Mononuclear cell (primary cell): Measurements from ENCODE around the gene MAT2B. TPM values are rescaled to one million over a fixed set of nuclear protein-coding genes. Genes with fewer than 3 reads are reported as not detected.

ENCODE experiments used
- H3K27me3 ChIP-seq: 2 replicates; pipeline ENCODE4 v1.6.0; 2011; ENCODE audit warnings: low read length, control low read depth; ENCODE audit not compliant: insufficient read depth
- H3K4me1 ChIP-seq: 2 replicates; pipeline ENCODE4 v1.5.1; 2011; ENCODE audit warnings: mild to moderate bottlenecking, low read length, control low read depth; ENCODE audit not compliant: insufficient read depth
- H3K4me3 ChIP-seq: 2 replicates; pipeline ENCODE4 v1.5.1; 2011; ENCODE audit warnings: mild to moderate bottlenecking, low read length, moderate library complexity
- H3K9me3 ChIP-seq: 2 replicates; pipeline ENCODE4 v1.5.1; 2011; ENCODE audit warnings: low read depth, mild to moderate bottlenecking, control low read depth, low read length
- total RNA-seq: library from RNA; depleted of rRNA; stranded (reverse); fragments of >200 nt; gene quantifications from one replicate; pipeline ENCODE4 v1.2.3, GENCODE V29; 2012

The MAT2B gene
- total RNA-seq, 1 donor: 35.8 TPM

GRCh38 chr5:163563112-163563511 lies 57.7 kb downstream of the MAT2B start:
- Histone ChIP-seq H3K27me3 (peaks cover 40% of the 10 kb centered on the region), H3K4me1 (peaks cover 14% of the 10 kb centered on the region), H3K9me3 (no peaks in the 10 kb centered on the region), H3K4me3 (no peak overlapping the region)

GRCh38 chr5:163563880-163564279 lies 58.5 kb downstream of the MAT2B start:
- H3K4me1 ChIP-seq: peaks cover 14% of the 10 kb centered on the region
- no peaks in the 10 kb centered on the region for H3K9me3 ChIP-seq
- H3K27me3 ChIP-seq: peaks cover 44% of the 10 kb centered on the region
- no peak overlapping the region for H3K4me3 ChIP-seq

- peaks cover 44% of the 10 kb centered on the region for H3K27me3 ChIP-seq
- no peaks in the 10 kb centered on the region for H3K9me3 ChIP-seq
- H3K4me3 ChIP-seq: no peak overlapping the region
- peaks cover 14% of the 10 kb centered on the region for H3K4me1 ChIP-seq
Measured at GRCh38 chr5:163564321-163564938, 59.0 kb downstream of the MAT2B start.

GRCh38 chr5:163565492-163565891 lies 60.1 kb downstream of the MAT2B start:
- Histone ChIP-seq H3K4me1 (peaks cover 14% of the 10 kb centered on the region), H3K9me3 (no peaks in the 10 kb centered on the region), H3K4me3 (no peak overlapping the region), H3K27me3 (peaks cover 44% of the 10 kb centered on the region)

GRCh38 chr5:163565931-163566608 lies 60.7 kb downstream of the MAT2B start:
- Histone ChIP-seq H3K4me3 (no peak overlapping the region), H3K27me3 (peaks cover 44% of the 10 kb centered on the region), H3K4me1 (peaks cover 14% of the 10 kb centered on the region), H3K9me3 (no peaks in the 10 kb centered on the region)

GRCh38 chr5:163566678-163567077 lies 61.3 kb downstream of the MAT2B start:
- Histone ChIP-seq H3K27me3 (peaks cover 44% of the 10 kb centered on the region), H3K4me3 (no peak overlapping the region), H3K4me1 (peaks cover 14% of the 10 kb centered on the region), H3K9me3 (no peaks in the 10 kb centered on the region)

- H3K9me3 ChIP-seq: no peaks in the 10 kb centered on the region
- H3K4me1 ChIP-seq: peaks cover 14% of the 10 kb centered on the region
- no peak overlapping the region for H3K4me3 ChIP-seq
- peaks cover 44% of the 10 kb centered on the region for H3K27me3 ChIP-seq
Measured at GRCh38 chr5:163567811-163568210, 62.4 kb downstream of the MAT2B start.

Other genes with a start within 250 kb of the MAT2B start
- gene CCNG1, start 68.0 kb upstream of the MAT2B start, total RNA-seq: 240 TPM
- gene NUDCD2, start 45.5 kb upstream of the MAT2B start, total RNA-seq: 11.4 TPM
- 0.84 TPM for gene HMMR, start 45.0 kb upstream of the MAT2B start, total RNA-seq